HG03159 (cell line): ENCODE data around the gene CHN1.

Source experiments
- ATAC-seq: cut with Tn5 transposase; IDR thresholded peaks from one replicate; pipeline ENCODE4 v1.9.1; 2021; ENCODE audit warnings: mild to moderate bottlenecking, moderate library complexity; ENCODE audit not compliant: unreplicated experiment

Gene CHN1

GRCh38 chr2:174974131-174974530 is 31.1 kb downstream of the CHN1 start:
- ATAC-seq = no peak

GRCh38 chr2:174972924-174973323 is 32.3 kb downstream of the CHN1 start:
- no peak for ATAC-seq

- ATAC-seq = no peak
These were observed 33.1 kb downstream of the CHN1 start for GRCh38 chr2:174971868-174972781.

GRCh38 chr2:174970092-174970491 is 35.1 kb downstream of the CHN1 start:
- no peak for ATAC-seq

- ATAC-seq = no peak
These were observed 36.0 kb downstream of the CHN1 start for GRCh38 chr2:174969091-174969734.

GRCh38 chr2:174967691-174968260 is 37.4 kb downstream of the CHN1 start:
- no peak for ATAC-seq

- ATAC-seq = no peak
These were observed 38.1 kb downstream of the CHN1 start for GRCh38 chr2:174967086-174967485.

- ATAC-seq = no peak
These were observed 39.0 kb downstream of the CHN1 start for GRCh38 chr2:174965992-174966744.

- ATAC-seq = no peak
These were observed 39.6 kb downstream of the CHN1 start for GRCh38 chr2:174965551-174965950.

- ATAC-seq = no peak
These were observed 40.8 kb downstream of the CHN1 start for GRCh38 chr2:174964404-174964803.

GRCh38 chr2:174963437-174964400 is 41.5 kb downstream of the CHN1 start:
- no peak for ATAC-seq

GRCh38 chr2:174959787-174960186 is 45.4 kb downstream of the CHN1 start:
- ATAC-seq = no peak

GRCh38 chr2:174957050-174957449 is 48.1 kb downstream of the CHN1 start:
- ATAC-seq = no peak

- ATAC-seq = no peak
These were observed 52.6 kb downstream of the CHN1 start for GRCh38 chr2:174952607-174953006.

- no peak for ATAC-seq
These were observed 53.4 kb downstream of the CHN1 start for GRCh38 chr2:174951745-174952144.

GRCh38 chr2:174949988-174950687 is 55.0 kb downstream of the CHN1 start:
- ATAC-seq = no peak

- ATAC-seq = no peak
These were observed 59.5 kb downstream of the CHN1 start for GRCh38 chr2:174945601-174946260.

- ATAC-seq = no peak
These were observed 66.1 kb downstream of the CHN1 start for GRCh38 chr2:174939046-174939445.

- no peak for ATAC-seq
These were observed 73.5 kb downstream of the CHN1 start for GRCh38 chr2:174931724-174932123.
